GM19035 (cell line): ENCODE measurements around the gene PREB.
A peak's percentile ranks its signal among the peaks of the same experiment; 100 is the strongest.
"Not testable (repeated sequence)": the region's sequence is repeated elsewhere in the genome, so short reads cannot be mapped to it uniquely, and the experiment has no call there.

Experiments used
- ATAC-seq: cut with Tn5 transposase; IDR thresholded peaks from one replicate; pipeline ENCODE4 v1.9.1; 2021; ENCODE audit not compliant: unreplicated experiment

PREB gene

GRCh38 chr2:27133905-27134780 lies at the start of gene PREB:
Gene PREB (minus strand): TSS chr2:27134636. CDS start chr2:27134421, 215 bp downstream.
- peak; percentile 88 for ATAC-seq

- ATAC-seq, result no peak
Measured at GRCh38 chr2:27184115-27184514, 49.7 kb upstream of the PREB start.

GRCh38 chr2:27182346-27182745 lies 47.9 kb upstream of the PREB start:
- ATAC-seq, result no peak

- ATAC-seq, result no peak
Measured at GRCh38 chr2:27179344-27180000, 45.0 kb upstream of the PREB start.

GRCh38 chr2:27178469-27178868 lies 44.0 kb upstream of the PREB start:
- no peak for ATAC-seq

- no peak for ATAC-seq
Measured at GRCh38 chr2:27177441-27178351, 43.3 kb upstream of the PREB start.

- not testable (repeated sequence) for ATAC-seq
Measured at GRCh38 chr2:27175781-27176180, 41.3 kb upstream of the PREB start.

- ATAC-seq, result no peak
Measured at GRCh38 chr2:27175330-27175729, 40.9 kb upstream of the PREB start.

GRCh38 chr2:27174638-27175037 lies 40.2 kb upstream of the PREB start:
- ATAC-seq, result no peak

- no peak for ATAC-seq
Measured at GRCh38 chr2:27171351-27171848, 37.0 kb upstream of the PREB start.

GRCh38 chr2:27170581-27171337 lies 36.3 kb upstream of the PREB start:
- no peak for ATAC-seq

- peak; percentile 70 for ATAC-seq
Measured at GRCh38 chr2:27164960-27165763, 30.7 kb upstream of the PREB start.

- ATAC-seq, result no peak
Measured at GRCh38 chr2:27162151-27163121, 28.0 kb upstream of the PREB start.

- no peak for ATAC-seq
Measured at GRCh38 chr2:27160191-27160590, 25.8 kb upstream of the PREB start.

- ATAC-seq, result no peak
Measured at GRCh38 chr2:27159271-27159670, 24.8 kb upstream of the PREB start.

- no peak for ATAC-seq
Measured at GRCh38 chr2:27158468-27158867, 24.0 kb upstream of the PREB start.

- ATAC-seq, result no peak
Measured at GRCh38 chr2:27155069-27155520, 20.7 kb upstream of the PREB start.

GRCh38 chr2:27154488-27154887 lies 20.1 kb upstream of the PREB start:
- no peak for ATAC-seq
